HepG2 (cell line): ENCODE data around the gene TNP2. TPM values are rescaled to one million over a fixed set of nuclear protein-coding genes. Genes with fewer than 3 reads are reported as not detected.

Experiments used
- ADNP ChIP-seq: sonication (generic); formaldehyde crosslinking; IDR thresholded peaks from 2 replicates; pipeline ENCODE4 v1.4.0; 2020; ENCODE audit warnings: missing genetic modification reagents
- ATRX ChIP-seq: sonication (generic); formaldehyde crosslinking; IDR thresholded peaks from 2 replicates; pipeline ENCODE4 v1.4.0; 2020; ENCODE audit warnings: missing genetic modification reagents, borderline replicate concordance
- CEBPZ ChIP-seq: IDR thresholded peaks from 2 replicates; pipeline ENCODE4 v1.6.1; 2012; ENCODE audit warnings: low read length, improper control_type of control experiment
- MLXIP ChIP-seq: sonication (generic); formaldehyde crosslinking; IDR thresholded peaks from 2 replicates; pipeline ENCODE4 v1.9.0; 2021; ENCODE audit warnings: missing genetic modification reagents, borderline replicate concordance
- NFYB ChIP-seq: sonication (generic); formaldehyde crosslinking; IDR thresholded peaks from 2 replicates; pipeline ENCODE4 v1.4.0; 2020; ENCODE audit warnings: missing genetic modification reagents
- NKX3-1 ChIP-seq: sonication (generic); formaldehyde crosslinking; IDR thresholded peaks from 2 replicates; pipeline ENCODE4 v1.5.0; 2020; ENCODE audit warnings: missing genetic modification reagents
- PRDM15 ChIP-seq: sonication (generic); formaldehyde crosslinking; IDR thresholded peaks from 2 replicates; pipeline ENCODE4 v1.4.0; 2020; ENCODE audit warnings: missing genetic modification reagents
- SCMH1 ChIP-seq: sonication (generic); formaldehyde crosslinking; IDR thresholded peaks from 2 replicates; pipeline ENCODE4 v1.9.0; 2021; ENCODE audit warnings: missing genetic modification reagents, mild to moderate bottlenecking, borderline replicate concordance
- SMYD3 ChIP-seq: sonication (generic); formaldehyde crosslinking; IDR thresholded peaks from 2 replicates; pipeline ENCODE4 v1.8.1; 2023; ENCODE audit warnings: mild to moderate bottlenecking, missing genetic modification reagents
- TEAD3 ChIP-seq: optimal IDR thresholded peaks from 2 replicates; pipeline ENCODE3; 2016; ENCODE audit warnings: borderline replicate concordance
- ZMYM3 ChIP-seq: sonication (generic); formaldehyde crosslinking; IDR thresholded peaks from 2 replicates; pipeline ENCODE4 v1.5.1; 2020; ENCODE audit warnings: mild to moderate bottlenecking, missing genetic modification reagents
- ZNF296 ChIP-seq: sonication (generic); formaldehyde crosslinking; conservative IDR thresholded peaks from 2 replicates; pipeline ENCODE4 v1.5.0; 2020; ENCODE audit warnings: mild to moderate bottlenecking, missing genetic modification reagents
- ZNF354B ChIP-seq: sonication (generic); formaldehyde crosslinking; IDR thresholded peaks from 2 replicates; pipeline ENCODE4 v1.8.0; 2022; ENCODE audit warnings: mild to moderate bottlenecking, missing genetic modification reagents
- ZNF382 ChIP-seq: sonication (generic); formaldehyde crosslinking; IDR thresholded peaks from 2 replicates; pipeline ENCODE4 v1.5.0; 2020; ENCODE audit warnings: missing genetic modification reagents, mild to moderate bottlenecking, borderline replicate concordance
- ZUFSP ChIP-seq: sonication (generic); formaldehyde crosslinking; IDR thresholded peaks from 2 replicates; pipeline ENCODE4 v1.9.0; 2021; ENCODE audit warnings: missing genetic modification reagents, mild to moderate bottlenecking, borderline replicate concordance
- ZZZ3 ChIP-seq: sonication (generic); formaldehyde crosslinking; IDR thresholded peaks from 2 replicates; pipeline ENCODE4 v1.4.0; 2020; ENCODE audit warnings: missing genetic modification reagents, mild to moderate bottlenecking, borderline replicate concordance
- polyA plus RNA-seq, 8 experiments: library from polyadenylated mRNA; depleted of rRNA in 3 of 8; stranded (reverse) in 7 of 8; unstranded in 1 of 8; fragments of >200 nt; fragmentation: Illumina TruSeq in 4 of 8; extraction: Trizol in 4 of 8; gene quantifications; 2 replicates each; pipeline versions ENCODE4 v1.2.1 to v1.2.3, GENCODE V29; 2011 to 2016; ENCODE audit warnings: low read depth in 4 of 8, missing spikeins in 1 of 8, mixed read lengths in 1 of 8; ENCODE audit not compliant: insufficient read depth in 1 of 8
- total RNA-seq, 5 experiments: library from RNA; depleted of rRNA; stranded (reverse); fragments of >200 nt; fragmentation: Illumina TruSeq; extraction: Trizol; gene quantifications; 2 replicates each; pipeline ENCODE4 v1.2.3, GENCODE V29; 2016; ENCODE audit warnings: low read depth in 1 of 5

TNP2 gene
- total and polyA plus RNA-seq, 2 of the 13 experiments (the other 11 are each of a cell fraction or from before 2014, with no cell fraction given): not detected

- peak; percentile 78; the same call in 1 of the 2 replicates for TF ChIP-seq MLXIP
- TF ChIP-seq ZUFSP (CRISPR knock-in tag): no peak
- no peak for TF ChIP-seq SMYD3 (CRISPR knock-in tag)
- TF ChIP-seq ZNF354B (CRISPR knock-in tag): no peak
- 0 out of 2 replicates have a peak, but pooled peaks have one; percentile 4 for TF ChIP-seq ZZZ3
- TF ChIP-seq CEBPZ: no peak
- 0 out of 2 replicates have a peak, but pooled peaks have one; percentile 88 for TF ChIP-seq ZNF296 (CRISPR knock-in tag)
- TF ChIP-seq ZNF382: no peak
- no peak for TF ChIP-seq SCMH1 (CRISPR knock-in tag)
- no peak for TF ChIP-seq TEAD3 (CRISPR knock-in tag)
- peak; percentile 92 for TF ChIP-seq NKX3-1
- TF ChIP-seq NFYB (CRISPR knock-in tag): peak; percentile 11; the same call in 1 of the 2 replicates
- no peak for TF ChIP-seq ZMYM3 (CRISPR knock-in tag)
- no peak for TF ChIP-seq PRDM15 (CRISPR knock-in tag)
- no peak for TF ChIP-seq ATRX (CRISPR knock-in tag)
- TF ChIP-seq ADNP (CRISPR knock-in tag): peak; percentile 0; the same call in 1 of the 2 replicates
Measured at GRCh38 chr16:11255737-11256660, 13.1 kb downstream of the TNP2 start, which contains the start of gene SOCS1 (continued).
